Gastrocnemius medialis (tissue), 4 donors: ENCODE data around the gene DGKG. TPM values are rescaled to one million over a fixed set of nuclear protein-coding genes. Genes with fewer than 3 reads are reported as not detected.

Experiments
- ATAC-seq, 2 donors: fragments of 150-250 bp; one replicate each; pipeline ENCODE4 v1.9.1; 2016
- DNase-seq, 2 donors: peaks; one replicate each; pipeline ENCODE4 v3.0.0-alpha.2; 2019
- H3K27ac ChIP-seq, 4 donors: fragments of 200-600 bp; sonication (generic); 1 replicate in 1 of 4; 2 replicates in 3 of 4; pipeline ENCODE4 v1.5.1; 2016 to 2018; ENCODE audit warnings: mild to moderate bottlenecking in 2 of 4, moderate library complexity in 1 of 4
- H3K27me3 ChIP-seq, 3 donors: fragments of 200-600 bp; sonication (generic) in 2 of 3; 1 replicate in 1 of 3; 2 replicates in 2 of 3; pipeline versions ENCODE4 v1.5.1 to v1.6.0; 2016 to 2019; ENCODE audit warnings: mild to moderate bottlenecking in 1 of 3, moderate library complexity in 1 of 3
- H3K36me3 ChIP-seq, 2 donors: fragments of 200-600 bp; sonication (generic) in 1 of 2; one replicate each; pipeline ENCODE4 v1.5.1; 2017 to 2018
- H3K4me1 ChIP-seq, 2 donors: fragments of 200-600 bp; sonication (generic) in 1 of 2; one replicate each; pipeline ENCODE4 v1.5.1; 2016 to 2017; ENCODE audit warnings: mild to moderate bottlenecking in 2 of 2
- H3K4me3 ChIP-seq, 4 donors: fragments of 200-600 bp; sonication (generic) in 3 of 4; 1 replicate in 1 of 4; 2 replicates in 3 of 4; pipeline ENCODE4 v1.5.1; 2016 to 2019; ENCODE audit warnings: mild to moderate bottlenecking in 2 of 4
- H3K9me3 ChIP-seq, 3 donors: fragments of 200-600 bp; sonication (generic) in 2 of 3; 1 replicate in 1 of 3; 2 replicates in 2 of 3; pipeline ENCODE4 v1.5.1; 2016 to 2019
- POLR2A ChIP-seq, 2 donors: fragments of 450-650 bp; IDR thresholded peaks; one replicate each; pipeline ENCODE4 v1.6.1; 2017; ENCODE audit warnings: antibody characterized with exemption in 2 of 2, mild to moderate bottlenecking in 2 of 2, moderate library complexity in 2 of 2
- in situ Hi-C, 4 donors: fragments of 200-750 bp; cut with MboI; loops; one replicate each; pipeline versions ENCODE4 v1.15.0 to v1.8.0; 2017; ENCODE audit warnings: low sequenced_read_pairs in 4 of 4
- intact Hi-C: fragments of 100-400 bp; cut with DNase I; formaldehyde crosslinking; loops from one replicate; pipeline ENCODE4 v1.15.1; 2023; ENCODE audit warnings: low total_unique reads
- total RNA-seq, 4 donors: library from RNA; depleted of rRNA; stranded (reverse); fragments of >200 nt; gene quantifications; one replicate each; pipeline versions ENCODE4 v1.1.0 to v1.2.3, GENCODE V29; 2016
- TF ChIP-seq, protein P1 (sequence below), 5 experiments: fragments of 450-650 bp in 3 of 5; fragments of 200-600 bp in 2 of 5; sonication (generic) in 2 of 5; IDR thresholded peaks in 4 of 5; conservative IDR thresholded peaks in 1 of 5; 1 replicate in 4 of 5; 2 replicates in 1 of 5; pipeline ENCODE4 v1.5.1; 2016 to 2019; ENCODE audit warnings: antibody characterized with exemption in 5 of 5, mild to moderate bottlenecking in 3 of 5, moderate library complexity in 3 of 5

Gene DGKG
- total RNA-seq, 4 donors from 2014 or later = 5.0 to 11.2 (median 7.7) TPM

DNA sequence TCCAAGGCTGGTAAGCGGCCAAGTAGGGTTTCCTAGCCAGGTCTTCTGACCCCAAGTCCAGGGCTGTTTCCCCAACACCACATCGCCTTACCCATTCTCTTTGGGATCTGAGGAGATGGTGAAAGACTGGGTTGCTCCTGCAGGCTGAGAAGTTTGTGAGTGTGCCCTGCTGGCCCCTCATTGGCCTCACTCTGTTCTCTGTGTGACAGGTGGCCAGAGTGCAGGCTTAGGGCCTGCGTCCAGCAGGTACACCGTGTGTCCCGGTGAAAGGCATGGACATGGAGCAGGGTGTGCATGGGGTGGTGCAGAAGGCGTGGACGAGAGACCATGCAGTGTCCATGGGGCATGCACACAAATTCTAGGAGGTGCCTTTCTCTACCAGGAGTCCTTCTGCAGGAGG lies 91.3 kb downstream of the DGKG start:
- Histone ChIP-seq H3K27ac (no peak overlapping the region), H3K27me3 (no peaks in the 10 kb centered on the region), H3K4me3 (no peak overlapping the region), H3K36me3 (no peaks in the 10 kb centered on the region), H3K9me3 (no peaks in the 10 kb centered on the region), H3K4me1 (no peaks in the 10 kb centered on the region)
- ATAC-seq (no peak), DNase-seq (no peak)
- TF ChIP-seq, protein P1, sequence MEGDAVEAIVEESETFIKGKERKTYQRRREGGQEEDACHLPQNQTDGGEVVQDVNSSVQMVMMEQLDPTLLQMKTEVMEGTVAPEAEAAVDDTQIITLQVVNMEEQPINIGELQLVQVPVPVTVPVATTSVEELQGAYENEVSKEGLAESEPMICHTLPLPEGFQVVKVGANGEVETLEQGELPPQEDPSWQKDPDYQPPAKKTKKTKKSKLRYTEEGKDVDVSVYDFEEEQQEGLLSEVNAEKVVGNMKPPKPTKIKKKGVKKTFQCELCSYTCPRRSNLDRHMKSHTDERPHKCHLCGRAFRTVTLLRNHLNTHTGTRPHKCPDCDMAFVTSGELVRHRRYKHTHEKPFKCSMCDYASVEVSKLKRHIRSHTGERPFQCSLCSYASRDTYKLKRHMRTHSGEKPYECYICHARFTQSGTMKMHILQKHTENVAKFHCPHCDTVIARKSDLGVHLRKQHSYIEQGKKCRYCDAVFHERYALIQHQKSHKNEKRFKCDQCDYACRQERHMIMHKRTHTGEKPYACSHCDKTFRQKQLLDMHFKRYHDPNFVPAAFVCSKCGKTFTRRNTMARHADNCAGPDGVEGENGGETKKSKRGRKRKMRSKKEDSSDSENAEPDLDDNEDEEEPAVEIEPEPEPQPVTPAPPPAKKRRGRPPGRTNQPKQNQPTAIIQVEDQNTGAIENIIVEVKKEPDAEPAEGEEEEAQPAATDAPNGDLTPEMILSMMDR (IDR thresholded peaks at IDR 0.05 in 4 of 5, conservative IDR thresholded peaks at IDR 0.05 in 1 of 5) = no peak
- TF ChIP-seq POLR2A (IDR thresholded peaks at IDR 0.05) = no peak
- intact Hi-C loops = no loop called here
- in situ Hi-C loops = loop anchor here in 2 of 4 donors (10.0 kb wide), 1 partner anchor 286 kb away; no protein-coding TSS in a partner anchor

DNA sequence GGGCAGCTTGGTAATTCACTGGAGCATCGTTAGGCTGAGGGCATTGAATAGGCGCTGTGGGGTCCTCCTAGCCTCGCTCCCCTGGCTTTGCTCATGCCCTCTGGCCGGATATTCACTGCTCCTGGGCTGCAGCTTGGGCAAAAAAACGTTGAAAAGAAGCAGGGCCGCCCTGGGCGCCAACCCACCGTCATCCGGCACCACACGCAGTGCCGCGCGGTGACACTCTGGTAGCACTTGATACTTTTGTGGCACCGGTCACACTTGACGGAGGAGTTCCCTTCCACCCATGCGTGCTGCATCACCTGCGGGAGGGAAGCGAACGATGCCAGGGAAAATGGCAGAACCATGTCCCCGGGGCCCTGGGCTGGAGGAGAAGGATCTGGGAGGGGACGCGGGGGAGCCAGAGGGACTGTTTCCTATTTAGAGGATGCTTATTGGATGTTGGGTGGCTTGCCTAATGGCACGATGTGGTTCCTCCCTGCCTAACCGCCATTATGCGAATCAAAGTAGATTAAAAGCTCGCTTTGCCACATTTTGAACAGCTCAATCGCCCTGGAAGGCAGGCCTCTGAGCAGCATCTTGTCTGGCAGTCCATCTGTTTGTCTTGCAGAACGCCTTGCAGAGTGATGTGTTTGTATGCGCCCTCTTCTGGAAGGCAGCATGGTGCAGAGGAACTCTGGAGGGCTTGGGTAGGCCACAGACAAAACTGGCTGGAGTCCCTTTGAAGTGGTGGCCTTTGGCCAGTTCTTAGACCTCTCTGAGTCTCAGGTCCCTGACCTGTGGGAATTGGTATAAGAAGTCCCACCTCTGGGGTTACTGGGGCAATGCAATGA lies 93.2 kb downstream of the DGKG start:
- TF ChIP-seq, protein P1 (IDR thresholded peaks at IDR 0.05 in 4 of 5, conservative IDR thresholded peaks at IDR 0.05 in 1 of 5) = no peak
- no peak for TF ChIP-seq POLR2A (IDR thresholded peaks at IDR 0.05)
- DNase-seq (no peak), ATAC-seq (no peak)
- in situ Hi-C loops = no loop called here
- intact Hi-C loops = no loop called here
- Histone ChIP-seq H3K36me3 (no peaks in the 10 kb centered on the region), H3K27me3 (no peaks in the 10 kb centered on the region), H3K4me1 (no peaks in the 10 kb centered on the region), H3K27ac (no peak overlapping the region), H3K9me3 (no peaks in the 10 kb centered on the region), H3K4me3 (no peak overlapping the region)

DNA sequence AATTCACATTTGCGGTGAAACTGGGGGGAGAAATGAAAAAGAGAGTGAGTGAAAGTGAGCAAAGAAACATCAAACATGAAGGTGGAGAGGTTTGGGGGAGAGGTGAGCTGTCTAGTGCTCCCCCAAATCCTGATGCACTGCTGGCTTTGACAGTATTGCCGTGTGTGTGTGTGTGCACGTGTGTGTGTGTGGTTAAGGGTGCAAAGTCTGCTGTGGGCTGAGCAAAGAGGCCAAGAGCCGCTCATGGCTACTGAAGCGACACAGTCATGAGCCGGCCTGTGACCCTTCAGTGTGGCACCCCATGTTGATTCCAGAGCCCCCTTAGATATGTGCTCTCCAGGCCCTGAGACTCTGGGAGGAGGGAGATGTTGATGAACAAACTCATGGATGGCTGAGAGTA lies 94.3 kb downstream of the DGKG start:
- no peak for TF ChIP-seq POLR2A (IDR thresholded peaks at IDR 0.05)
- TF ChIP-seq, protein P1 (IDR thresholded peaks at IDR 0.05 in 4 of 5, conservative IDR thresholded peaks at IDR 0.05 in 1 of 5) = no peak
- Histone ChIP-seq H3K36me3 (no peaks in the 10 kb centered on the region), H3K27ac (no peak overlapping the region), H3K9me3 (no peaks in the 10 kb centered on the region), H3K27me3 (no peaks in the 10 kb centered on the region), H3K4me1 (no peaks in the 10 kb centered on the region), H3K4me3 (no peak overlapping the region)
- ATAC-seq = no peak
- in situ Hi-C loops = no loop called here
- intact Hi-C loops = no loop called here
- DNase-seq = no peak

DNA sequence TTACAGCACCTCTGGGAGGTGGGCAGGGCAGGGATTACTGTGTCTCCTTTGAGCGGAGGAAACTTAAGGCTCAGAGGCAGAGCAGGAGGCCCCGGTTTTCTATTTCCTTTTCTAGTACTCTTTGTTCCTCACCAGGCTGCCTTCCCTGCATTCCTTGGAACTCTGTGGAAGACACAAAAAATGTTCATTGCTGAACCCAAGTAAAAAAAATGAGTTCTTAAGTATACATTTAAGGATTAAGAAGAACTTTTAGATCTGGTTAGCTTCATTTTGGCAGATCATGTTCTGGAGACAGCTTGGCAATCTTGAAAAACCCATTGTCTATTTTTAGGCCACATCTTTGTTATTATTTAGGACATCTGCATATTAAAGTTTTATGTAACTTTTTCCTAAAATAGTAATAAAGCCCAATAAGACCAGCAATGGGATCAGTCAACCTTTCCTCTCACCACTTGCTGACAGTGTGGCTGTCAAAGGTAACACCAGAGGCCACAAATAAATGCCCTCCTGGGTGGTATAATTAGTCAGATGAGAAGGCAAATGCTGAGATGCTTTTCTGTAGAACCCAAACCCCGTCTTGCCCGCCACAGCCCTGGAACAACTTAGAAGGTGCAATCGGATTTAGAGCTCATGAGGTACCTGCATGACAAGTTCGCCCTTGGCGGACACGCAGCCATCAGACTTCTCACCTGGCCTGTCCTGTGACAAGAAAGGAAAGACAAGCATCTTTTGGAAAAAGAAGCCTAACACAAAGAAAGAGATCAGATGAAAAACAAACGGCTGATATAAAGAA lies 97.2 kb downstream of the DGKG start:
- Histone ChIP-seq H3K9me3 (no peaks in the 10 kb centered on the region), H3K4me3 (no peak overlapping the region), H3K27ac (no peak overlapping the region), H3K27me3 (no peaks in the 10 kb centered on the region), H3K4me1 (no peaks in the 10 kb centered on the region), H3K36me3 (no peaks in the 10 kb centered on the region)
- DNase-seq (no peak), ATAC-seq (no peak)
- intact Hi-C loops = loop anchor here (5.0 kb wide), 1 partner anchor 283 kb away; no protein-coding TSS in a partner anchor
- TF ChIP-seq, protein P1 (IDR thresholded peaks at IDR 0.05 in 4 of 5, conservative IDR thresholded peaks at IDR 0.05 in 1 of 5) = no peak
- no peak for TF ChIP-seq POLR2A (IDR thresholded peaks at IDR 0.05)
- in situ Hi-C loops = loop anchor here in 1 of 4 donors (5.0 kb wide), 1 partner anchor 272 kb away; no protein-coding TSS in a partner anchor
